ENCODE measurements around the gene TTLL5.

TTLL5 gene

DNA sequence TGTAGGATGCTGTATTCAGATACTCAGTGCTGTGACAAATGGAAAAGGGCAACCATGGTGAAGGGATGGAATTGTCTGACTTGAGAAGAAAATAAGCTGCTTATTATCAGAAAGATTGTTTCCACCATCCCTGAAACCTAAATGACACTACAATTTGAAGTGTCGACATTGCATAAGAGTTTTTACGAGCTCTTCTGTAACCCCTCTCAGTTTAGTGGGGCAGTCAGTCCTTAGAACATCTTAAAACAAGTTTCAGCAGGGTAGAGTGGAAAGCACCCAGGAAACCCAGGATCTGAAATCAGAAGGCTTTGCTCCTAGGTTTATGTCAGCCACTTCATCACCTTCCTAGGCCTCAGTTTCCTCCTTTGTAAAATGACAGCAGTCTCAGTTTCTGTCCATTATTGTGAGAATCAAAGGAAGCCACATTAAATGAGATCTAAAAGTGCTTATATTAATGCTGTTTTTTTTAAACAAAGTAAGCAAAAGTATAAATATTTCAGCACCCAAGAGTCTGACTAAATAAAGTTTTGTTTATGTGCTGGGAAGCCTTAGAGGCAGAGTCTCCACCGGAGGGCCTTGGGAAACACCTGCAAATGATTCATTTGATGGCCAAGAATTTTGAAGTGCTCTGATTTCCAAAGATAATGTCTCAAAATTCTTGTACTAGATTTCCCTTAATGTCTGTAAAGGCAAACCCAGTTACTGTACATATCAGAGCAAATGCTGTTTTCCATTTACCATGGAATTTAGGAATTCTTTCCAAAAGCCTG lies 326.3 kb downstream of the TTLL5 start:
- no peak for DNase-seq (ENCODE audit: low read depth)

DNA sequence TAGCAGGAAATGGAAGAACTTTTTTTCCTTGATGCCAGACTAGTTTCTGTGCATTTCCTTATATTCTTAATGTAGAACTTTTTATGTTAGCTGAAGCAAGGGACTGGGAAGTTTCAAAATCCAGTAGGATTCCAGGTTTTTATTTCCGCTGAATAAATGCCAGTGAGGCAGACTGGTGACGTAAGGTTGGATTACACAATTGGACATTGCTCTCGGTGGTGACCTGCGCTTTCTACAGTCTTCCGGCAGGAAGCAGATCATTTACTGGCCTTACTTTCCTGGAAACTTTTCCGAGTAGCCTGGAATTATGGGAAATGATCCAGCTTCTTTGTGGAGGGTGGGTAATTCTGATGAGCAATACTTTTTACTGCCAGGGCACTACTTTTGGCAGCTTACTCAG lies 328.1 kb downstream of the TTLL5 start:
- DNase-seq (ENCODE audit: low read depth) = no peak

DNA sequence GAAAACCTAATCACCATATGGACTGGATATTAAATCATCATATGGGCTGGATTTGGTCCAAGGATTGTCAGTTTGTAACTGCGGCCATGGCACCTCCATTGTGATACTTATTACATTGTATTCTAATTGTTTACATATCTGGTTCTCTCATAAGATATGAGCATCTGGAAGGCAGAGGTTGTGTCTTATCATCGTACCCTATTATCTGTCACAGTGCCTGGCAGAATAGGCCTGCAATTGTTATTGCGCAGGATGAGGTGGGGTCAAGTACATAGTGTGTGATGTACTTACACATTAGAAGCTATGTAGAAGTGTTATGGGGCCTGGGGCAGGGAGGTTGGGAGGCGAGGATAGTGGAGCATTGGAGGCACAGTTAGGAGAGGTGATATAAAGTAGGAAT lies 329.3 kb downstream of the TTLL5 start:
- DNase-seq (ENCODE audit: low read depth) = no peak

DNA sequence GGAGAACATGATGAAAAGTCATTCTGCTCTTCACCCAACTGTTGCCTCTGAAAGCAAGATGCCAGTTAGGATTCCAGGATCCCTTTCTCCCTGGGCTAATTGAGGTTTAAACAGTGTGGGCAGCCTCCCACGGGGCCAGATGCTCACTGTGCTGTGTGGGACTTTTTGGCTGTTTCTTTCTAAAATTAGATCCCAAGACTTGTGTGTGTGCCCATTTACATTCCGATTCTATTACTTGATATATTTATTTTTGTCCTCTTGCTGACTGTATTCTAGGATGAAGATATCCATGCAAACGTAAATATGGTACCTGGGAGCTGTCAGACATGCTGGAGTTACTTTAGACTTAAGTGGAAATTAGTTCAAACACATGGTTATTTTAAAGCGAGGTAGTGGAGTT lies 330.7 kb downstream of the TTLL5 start:
- no peak for DNase-seq (ENCODE audit: low read depth)

DNA sequence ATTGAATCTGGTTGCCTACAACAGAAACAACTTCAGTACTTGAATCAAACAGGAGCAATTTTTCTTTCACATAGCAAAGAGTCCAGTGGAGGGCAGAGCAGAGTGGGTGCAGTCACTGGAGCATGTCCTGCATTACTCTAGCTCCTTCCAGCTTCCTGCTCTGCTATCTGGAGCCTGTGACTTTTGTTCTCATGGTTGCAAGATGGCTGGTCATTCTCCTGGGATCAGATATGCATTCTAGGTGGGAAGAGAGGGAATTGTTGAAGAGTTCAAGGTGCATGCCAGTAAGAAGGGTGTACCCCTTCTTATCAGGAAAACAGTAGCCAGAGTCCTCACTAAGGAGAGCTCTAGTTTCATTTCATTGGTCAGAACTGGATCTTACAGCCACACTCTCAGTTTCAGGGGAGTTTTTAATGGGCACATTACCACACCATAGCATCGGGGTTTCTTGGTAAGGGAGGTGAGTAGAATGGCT lies 332.6 kb downstream of the TTLL5 start:
- no peak for DNase-seq (ENCODE audit: low read depth)

DNA sequence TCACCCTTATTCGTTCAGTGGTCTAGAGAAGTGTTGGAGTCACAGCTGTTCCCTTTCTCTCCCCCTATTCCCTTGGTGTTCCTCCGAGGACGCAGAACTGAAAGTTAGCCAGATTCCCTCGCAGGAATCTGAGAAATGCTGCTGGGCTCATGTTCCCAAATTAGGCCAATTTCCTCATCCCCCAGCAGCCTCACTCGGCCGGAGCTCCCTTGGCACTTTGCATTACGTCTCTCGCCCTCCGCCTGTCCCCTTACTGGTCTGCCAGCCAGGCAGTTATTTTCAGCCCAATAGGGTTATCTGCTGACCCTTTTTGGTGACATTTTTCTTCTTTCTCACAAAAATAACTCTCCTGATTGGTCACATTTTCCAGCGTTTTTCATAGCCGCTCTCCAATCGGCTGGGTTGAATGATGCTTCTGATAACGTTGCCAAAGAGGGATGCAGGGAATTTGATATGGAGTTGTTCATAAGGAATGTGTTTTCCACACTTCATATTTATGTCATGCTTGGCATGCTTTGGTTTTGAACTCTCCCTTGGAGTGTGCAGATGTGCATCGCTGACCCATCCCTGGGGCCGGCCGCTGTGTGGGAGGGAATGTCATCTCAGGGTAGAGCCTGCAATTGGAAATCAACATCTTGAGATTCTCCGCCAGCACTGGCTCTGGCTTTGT lies 334.5 kb downstream of the TTLL5 start:
- DNase-seq (ENCODE audit: low read depth) = no peak

DNA sequence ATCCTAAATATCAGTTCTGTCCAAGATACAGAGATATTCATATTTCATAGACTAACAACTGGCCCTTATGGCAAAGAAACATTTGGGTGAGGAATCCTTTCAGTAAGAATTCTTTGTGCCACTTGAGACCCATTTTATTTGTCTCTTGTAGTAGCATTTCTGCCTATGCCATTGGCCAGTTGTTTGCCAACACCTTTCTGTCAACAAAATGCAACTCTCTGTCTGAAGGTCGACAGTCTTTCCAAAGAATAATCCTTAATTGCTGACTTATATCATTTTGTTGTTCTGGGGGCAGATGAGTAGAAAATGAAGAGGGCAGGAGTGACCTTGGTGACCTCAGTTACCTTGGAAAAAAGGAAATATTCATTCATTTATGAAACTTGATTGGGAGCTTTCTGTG lies 335.4 kb downstream of the TTLL5 start:
- DNase-seq (ENCODE audit: low read depth) = no peak

DNA sequence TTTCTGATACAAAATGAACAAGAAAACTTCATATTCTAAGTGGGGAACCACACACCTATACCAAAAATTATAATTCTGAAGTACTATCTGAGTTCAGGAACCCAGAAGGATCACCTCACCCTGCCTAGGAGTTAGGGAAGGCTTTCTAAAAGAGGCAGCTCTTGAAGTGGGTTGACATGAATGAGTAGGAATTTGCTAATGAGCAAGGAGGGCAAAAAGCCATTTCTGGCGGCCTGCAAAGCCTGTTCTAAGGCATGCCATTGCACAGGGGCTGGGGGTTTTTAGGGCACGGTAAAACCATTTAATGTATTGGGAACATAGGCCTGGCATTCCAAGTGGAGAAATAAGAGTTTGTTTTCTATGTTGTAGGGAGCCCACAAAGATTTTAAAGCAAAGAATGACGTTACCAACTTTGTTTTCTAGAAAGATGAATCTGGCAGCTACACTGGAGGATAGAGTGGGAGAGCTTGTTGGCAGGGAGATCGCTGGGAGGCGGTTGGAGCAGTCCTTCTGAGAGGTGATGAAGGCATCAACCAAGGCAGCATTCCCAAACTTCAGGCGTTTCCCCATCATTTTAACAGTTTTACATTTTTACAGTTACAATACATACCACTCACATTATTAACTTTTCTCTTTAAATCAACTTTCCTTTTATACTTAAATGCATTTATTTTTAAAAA lies 338.6 kb downstream of the TTLL5 start:
- DNase-seq (ENCODE audit: low read depth) = no peak

DNA sequence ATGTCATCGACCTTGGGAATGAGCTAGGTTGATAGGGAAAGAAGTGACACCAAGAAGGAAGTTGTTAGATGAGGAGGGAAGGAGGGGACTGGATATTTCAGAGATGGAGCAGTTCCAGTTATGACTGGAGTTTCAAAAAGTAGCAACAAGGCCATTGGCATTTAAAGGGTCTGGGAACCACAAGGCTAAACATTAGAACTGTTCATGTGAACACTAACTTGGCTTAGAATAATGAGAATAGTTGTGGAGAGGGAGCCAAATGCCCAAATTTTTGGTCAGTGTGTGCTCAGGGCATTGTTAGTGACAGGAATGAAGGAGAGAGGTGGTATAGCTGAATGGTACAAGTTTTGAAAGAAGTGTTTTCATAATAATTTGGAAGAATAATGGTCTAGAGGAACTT lies 341.3 kb downstream of the TTLL5 start:
- no peak for DNase-seq (ENCODE audit: low read depth)

Measured in stimulated activated CD8-positive, alpha-beta memory T cell treated with anti-CD3 and anti-CD28 coated beads, Interleukin-15, amount 100 ng/mL, for 24 hours (primary cell).